Measurements from ENCODE around the gene ADH7.
"Not testable (repeated sequence)": the region's sequence is repeated elsewhere in the genome, so short reads cannot be mapped to it uniquely, and the experiment has no call there.

- TF ChIP-seq CTCF (IDR thresholded peaks at IDR 0.05; ENCODE audit: low read length); EZH2 (IDR thresholded peaks at IDR 0.05; ENCODE audit: borderline replicate concordance, low read length): not testable (repeated sequence)
Measured at GRCh38 chr4:99372464-99372863, 62.7 kb downstream of the ADH7 start.
